Breast epithelium (tissue), 4 donors: ENCODE measurements around the gene ZDHHC4. TPM values are rescaled to one million over a fixed set of nuclear protein-coding genes. Genes with fewer than 3 reads are reported as not detected.

ENCODE experiments used
- DNase-seq, 2 donors: peaks; one replicate each; pipeline ENCODE4 v3.0.0-alpha.2; 2019; ENCODE audit warnings: low spot score in 2 of 2
- H3K27ac ChIP-seq, 2 donors: fragments of 200-600 bp; sonication (generic) in 1 of 2; one replicate each; pipeline ENCODE4 v1.5.1; 2016 to 2019; ENCODE audit warnings: mild to moderate bottlenecking in 1 of 2
- H3K27me3 ChIP-seq, 2 donors: fragments of 200-600 bp; sonication (generic) in 1 of 2; one replicate each; pipeline versions ENCODE4 v1.5.1 to v1.6.0; 2017 to 2019; ENCODE audit warnings: control low read depth in 1 of 2, mild to moderate bottlenecking in 1 of 2
- H3K36me3 ChIP-seq: fragments of 200-600 bp; one replicate; pipeline ENCODE4 v1.5.1; 2019
- H3K4me1 ChIP-seq, 2 donors: fragments of 200-600 bp; sonication (generic); one replicate each; pipeline ENCODE4 v1.5.1; 2016 to 2019; ENCODE audit warnings: control low read depth in 1 of 2
- H3K4me3 ChIP-seq, 3 donors: fragments of 200-600 bp; sonication (generic); 1 replicate in 2 of 3; 2 replicates in 1 of 3; pipeline ENCODE4 v1.5.1; 2016 to 2019; ENCODE audit warnings: mild to moderate bottlenecking in 3 of 3, moderate library complexity in 2 of 3
- H3K9me3 ChIP-seq, 2 donors: fragments of 200-600 bp; sonication (generic) in 1 of 2; one replicate each; pipeline ENCODE4 v1.5.1; 2016 to 2019; ENCODE audit warnings: control low read depth in 1 of 2
- POLR2A ChIP-seq: fragments of 450-650 bp; IDR thresholded peaks from one replicate; pipeline ENCODE4 v1.6.1; 2016; ENCODE audit warnings: antibody characterized with exemption, mild to moderate bottlenecking, moderate library complexity
- POLR2AphosphoS5 ChIP-seq, 3 donors: sonication (generic); formaldehyde crosslinking; IDR thresholded peaks; one replicate each; pipeline ENCODE4 v1.6.1; 2017; ENCODE audit warnings: antibody characterized with exemption in 3 of 3
- intact Hi-C: fragments of 100-400 bp; cut with DNase I; formaldehyde crosslinking; loops from one replicate; pipeline ENCODE4 v1.15.1; 2023; ENCODE audit warnings: low total_unique reads
- total RNA-seq, 3 donors: library from RNA; depleted of rRNA; stranded (reverse); fragments of >200 nt; gene quantifications; one replicate each; pipeline ENCODE4 v1.1.0, GENCODE V29; 2016
- TF ChIP-seq, protein P1 (sequence below), 3 donors: fragments of 450-650 bp; IDR thresholded peaks; one replicate each; pipeline ENCODE4 v1.5.1; 2016 to 2017; ENCODE audit warnings: antibody characterized with exemption in 3 of 3, mild to moderate bottlenecking in 3 of 3, moderate library complexity in 3 of 3

Gene ZDHHC4
- total RNA-seq, 3 donors from 2014 or later = 43.2 to 60.6 (median 43.3) TPM

DNA sequence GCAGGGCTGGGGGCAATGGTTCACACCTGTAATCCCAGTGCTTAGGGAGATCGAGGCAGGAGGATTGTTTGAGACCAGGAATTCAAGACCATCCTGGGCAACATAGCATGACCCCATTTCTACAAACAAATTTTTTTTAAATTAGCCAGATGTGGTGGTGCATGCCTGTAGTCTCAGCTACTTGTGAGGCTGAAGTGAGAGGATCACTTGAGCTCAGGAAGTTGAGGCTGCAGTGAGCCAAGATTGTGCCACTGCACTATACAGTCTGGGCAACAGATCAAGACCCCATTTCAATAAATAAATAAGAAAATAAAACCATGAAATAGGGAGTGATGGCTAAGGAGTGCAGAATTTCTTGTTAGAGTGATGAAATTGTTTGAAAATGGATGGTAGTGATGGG lies 34.9 kb upstream of the ZDHHC4 start:
- intact Hi-C loops = no loop called here
- no peaks in the 10 kb centered on the region for H3K9me3 ChIP-seq
- no peaks in the 10 kb centered on the region for H3K36me3 ChIP-seq
- H3K27ac ChIP-seq = no peak overlapping the region
- no peak for DNase-seq
- no peak overlapping the region for H3K4me3 ChIP-seq
- no peaks in the 10 kb centered on the region for H3K4me1 ChIP-seq
- TF ChIP-seq POLR2A (no peak), POLR2AphosphoS5 (IDR thresholded peaks at IDR 0.05) (no peak)
- TF ChIP-seq, protein P1, sequence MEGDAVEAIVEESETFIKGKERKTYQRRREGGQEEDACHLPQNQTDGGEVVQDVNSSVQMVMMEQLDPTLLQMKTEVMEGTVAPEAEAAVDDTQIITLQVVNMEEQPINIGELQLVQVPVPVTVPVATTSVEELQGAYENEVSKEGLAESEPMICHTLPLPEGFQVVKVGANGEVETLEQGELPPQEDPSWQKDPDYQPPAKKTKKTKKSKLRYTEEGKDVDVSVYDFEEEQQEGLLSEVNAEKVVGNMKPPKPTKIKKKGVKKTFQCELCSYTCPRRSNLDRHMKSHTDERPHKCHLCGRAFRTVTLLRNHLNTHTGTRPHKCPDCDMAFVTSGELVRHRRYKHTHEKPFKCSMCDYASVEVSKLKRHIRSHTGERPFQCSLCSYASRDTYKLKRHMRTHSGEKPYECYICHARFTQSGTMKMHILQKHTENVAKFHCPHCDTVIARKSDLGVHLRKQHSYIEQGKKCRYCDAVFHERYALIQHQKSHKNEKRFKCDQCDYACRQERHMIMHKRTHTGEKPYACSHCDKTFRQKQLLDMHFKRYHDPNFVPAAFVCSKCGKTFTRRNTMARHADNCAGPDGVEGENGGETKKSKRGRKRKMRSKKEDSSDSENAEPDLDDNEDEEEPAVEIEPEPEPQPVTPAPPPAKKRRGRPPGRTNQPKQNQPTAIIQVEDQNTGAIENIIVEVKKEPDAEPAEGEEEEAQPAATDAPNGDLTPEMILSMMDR (IDR thresholded peaks at IDR 0.05) = no peak
- H3K27me3 ChIP-seq = peaks cover 0 to 22% of the 10 kb centered on the region in 2 donors

DNA sequence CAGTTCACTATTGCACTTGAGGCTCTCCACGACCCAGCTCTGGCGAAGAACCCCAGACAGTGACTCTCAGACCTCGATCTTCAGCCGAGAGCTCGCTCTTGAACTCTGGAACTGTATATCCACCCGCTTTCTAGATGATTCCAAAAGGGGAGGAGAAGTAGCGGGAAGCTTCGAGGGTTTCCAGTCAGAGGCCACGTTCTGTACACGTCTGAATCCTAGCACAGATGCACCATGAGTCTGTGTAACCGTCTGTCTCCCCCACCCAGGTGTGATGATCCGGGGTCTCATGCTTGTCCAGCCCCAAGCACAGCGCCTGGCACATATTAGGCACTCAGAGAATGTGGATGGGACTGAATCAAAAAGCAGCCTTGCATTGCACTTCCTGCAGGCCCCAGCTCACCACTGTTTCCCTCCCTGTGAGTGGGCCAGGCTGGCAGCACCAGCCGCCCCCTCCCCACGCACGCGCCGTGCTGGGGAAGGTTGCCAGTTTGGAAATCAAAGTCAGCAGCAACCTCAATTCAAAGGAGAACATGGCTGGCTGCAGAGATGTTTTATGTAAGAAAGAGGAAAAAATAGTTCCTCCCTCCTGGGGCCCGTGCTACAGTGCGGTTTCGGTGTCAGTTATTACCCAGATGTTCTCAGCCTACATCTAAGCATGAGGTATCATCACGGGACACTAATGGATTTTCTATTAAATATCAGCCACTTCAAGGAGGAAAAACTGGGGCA lies 31.7 kb upstream of the ZDHHC4 start:
- TF ChIP-seq POLR2A (no peak), POLR2AphosphoS5 (IDR thresholded peaks at IDR 0.05) (no peak)
- TF ChIP-seq, protein P1 (IDR thresholded peaks at IDR 0.05) = no peak
- Histone ChIP-seq H3K27me3 (no peaks in the 10 kb centered on the region), H3K9me3 (no peaks in the 10 kb centered on the region), H3K27ac (no peak overlapping the region), H3K4me3 (no peak overlapping the region), H3K4me1 (no peaks in the 10 kb centered on the region), H3K36me3 (no peaks in the 10 kb centered on the region)
- DNase-seq = no peak
- intact Hi-C loops = no loop called here

DNA sequence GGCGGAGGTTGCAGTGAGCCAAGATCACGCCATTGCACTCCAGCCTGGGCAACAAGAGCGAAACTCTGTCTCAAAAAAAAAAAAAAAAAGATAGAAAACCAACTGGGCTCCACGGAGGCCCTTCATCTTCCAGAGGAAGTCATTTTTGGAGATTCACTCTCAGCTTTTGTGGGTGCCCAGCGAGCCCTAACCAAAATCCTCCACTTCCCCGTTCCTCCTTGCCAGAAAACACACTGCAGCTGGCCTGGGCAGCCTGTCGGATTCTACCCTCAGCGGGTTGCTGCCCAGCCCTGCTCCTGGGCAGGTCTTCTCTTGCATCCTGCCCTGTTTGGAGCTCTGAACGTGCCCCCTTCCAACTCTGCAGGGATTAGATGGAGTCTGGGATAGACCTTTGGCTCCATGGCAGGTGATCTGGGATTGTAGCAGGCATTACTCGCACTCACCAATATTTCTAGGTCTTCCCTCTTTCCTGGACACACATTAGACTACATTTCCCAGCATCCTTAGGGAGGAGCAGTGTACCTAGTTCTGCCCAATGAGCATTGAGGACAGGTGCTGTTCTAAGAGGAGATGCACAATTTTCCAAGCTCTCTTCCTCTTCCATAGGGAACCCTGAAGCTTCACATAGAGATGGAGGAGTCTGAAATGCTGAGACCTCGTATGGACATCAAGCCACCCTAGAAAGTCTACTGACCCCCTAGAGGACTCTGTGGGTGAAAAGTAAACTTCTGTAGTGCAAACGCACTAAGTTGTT lies 30.6 kb upstream of the ZDHHC4 start:
- DNase-seq = no peak
- no peaks in the 10 kb centered on the region for H3K36me3 ChIP-seq
- H3K27ac ChIP-seq = no peak overlapping the region
- H3K4me3 ChIP-seq = no peak overlapping the region
- no peaks in the 10 kb centered on the region for H3K4me1 ChIP-seq
- H3K27me3 ChIP-seq = no peaks in the 10 kb centered on the region
- H3K9me3 ChIP-seq = no peaks in the 10 kb centered on the region
- TF ChIP-seq, protein P1 (IDR thresholded peaks at IDR 0.05) = no peak
- TF ChIP-seq POLR2A (no peak), POLR2AphosphoS5 (IDR thresholded peaks at IDR 0.05) (no peak)
- intact Hi-C loops = no loop called here

DNA sequence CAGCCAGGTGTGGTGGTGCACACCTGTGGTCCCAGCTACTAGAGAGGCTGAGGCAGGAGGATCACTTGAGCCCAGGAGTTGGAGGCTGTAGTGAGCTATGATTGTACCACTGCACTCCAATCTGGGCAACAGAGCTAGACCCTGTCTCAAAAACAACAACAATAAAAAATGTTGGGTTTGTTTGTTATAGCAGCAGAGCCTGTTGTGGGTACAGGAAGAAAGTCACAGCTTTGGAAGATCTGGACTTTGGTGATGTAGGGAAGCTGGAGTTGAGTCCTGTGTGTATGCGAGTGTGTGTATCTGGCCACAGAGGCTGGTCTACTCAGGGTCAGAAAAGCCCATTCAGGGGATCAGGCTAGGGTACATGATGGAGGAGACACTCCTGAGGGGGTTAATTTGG lies 29.9 kb upstream of the ZDHHC4 start:
- intact Hi-C loops = no loop called here

More for the DNA sequence above, 29.9 kb upstream of the ZDHHC4 start:
- TF ChIP-seq, protein P1 (IDR thresholded peaks at IDR 0.05) = no peak
- TF ChIP-seq POLR2AphosphoS5 (IDR thresholded peaks at IDR 0.05) (no peak), POLR2A (no peak)
- H3K27ac ChIP-seq = no peak overlapping the region
- H3K9me3 ChIP-seq = no peaks in the 10 kb centered on the region
- H3K4me3 ChIP-seq = no peak overlapping the region
- DNase-seq = no peak
- H3K36me3 ChIP-seq = no peaks in the 10 kb centered on the region
- H3K4me1 ChIP-seq = no peaks in the 10 kb centered on the region
- no peaks in the 10 kb centered on the region for H3K27me3 ChIP-seq
